HG02870 (cell line): Measurements from ENCODE around the gene GUCA2B.

Source experiments
- ATAC-seq: cut with Tn5 transposase; IDR thresholded peaks from one replicate; pipeline ENCODE4 v1.9.1; 2021; ENCODE audit warnings: mild to moderate bottlenecking, moderate library complexity; ENCODE audit not compliant: unreplicated experiment

Gene GUCA2B

DNA sequence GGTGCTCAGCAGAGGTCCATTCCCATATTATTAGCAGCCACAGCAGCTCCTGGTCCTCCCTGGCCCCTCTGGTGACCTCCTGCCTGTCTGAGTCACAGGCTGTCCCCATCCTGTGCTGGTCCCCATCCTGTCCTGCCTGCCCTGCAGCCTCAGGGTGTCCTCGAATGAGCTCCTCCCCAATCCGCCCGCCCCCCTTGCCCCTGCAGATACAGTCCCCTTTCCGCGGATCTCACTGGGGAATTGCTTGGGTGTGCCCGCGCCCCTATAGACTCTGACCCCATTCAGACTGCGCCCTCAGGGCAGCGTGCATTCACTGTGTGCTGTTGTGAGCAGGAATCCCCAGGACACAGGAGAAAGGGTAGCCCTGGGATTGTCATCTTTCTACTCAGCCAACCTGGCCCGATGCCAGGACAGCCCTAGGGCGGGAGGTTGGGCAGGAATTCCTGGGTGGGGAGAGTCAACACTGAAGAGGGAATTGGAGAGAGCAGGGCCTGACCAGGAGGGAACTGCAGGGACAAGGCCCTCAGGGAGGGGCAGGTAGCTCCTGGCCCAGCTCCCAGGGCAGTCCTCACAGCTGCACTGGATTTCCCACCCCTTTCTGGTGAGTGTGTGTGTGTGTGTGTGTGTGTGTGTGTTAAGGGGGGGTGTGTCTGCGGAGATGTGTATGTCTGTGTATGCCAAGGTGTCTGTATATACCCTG is 12.5 kb downstream of the GUCA2B start:
- ATAC-seq = no peak

GRCh38 chr1:42167611-42168390 is 14.6 kb downstream of the GUCA2B start:
- no peak for ATAC-seq

GRCh38 chr1:42168391-42168670 is 15.1 kb downstream of the GUCA2B start:
- ATAC-seq = no peak

GRCh38 chr1:42168763-42169162 is 15.6 kb downstream of the GUCA2B start:
- ATAC-seq = no peak

GRCh38 chr1:42170779-42171621 is 17.8 kb downstream of the GUCA2B start:
- ATAC-seq = no peak

DNA sequence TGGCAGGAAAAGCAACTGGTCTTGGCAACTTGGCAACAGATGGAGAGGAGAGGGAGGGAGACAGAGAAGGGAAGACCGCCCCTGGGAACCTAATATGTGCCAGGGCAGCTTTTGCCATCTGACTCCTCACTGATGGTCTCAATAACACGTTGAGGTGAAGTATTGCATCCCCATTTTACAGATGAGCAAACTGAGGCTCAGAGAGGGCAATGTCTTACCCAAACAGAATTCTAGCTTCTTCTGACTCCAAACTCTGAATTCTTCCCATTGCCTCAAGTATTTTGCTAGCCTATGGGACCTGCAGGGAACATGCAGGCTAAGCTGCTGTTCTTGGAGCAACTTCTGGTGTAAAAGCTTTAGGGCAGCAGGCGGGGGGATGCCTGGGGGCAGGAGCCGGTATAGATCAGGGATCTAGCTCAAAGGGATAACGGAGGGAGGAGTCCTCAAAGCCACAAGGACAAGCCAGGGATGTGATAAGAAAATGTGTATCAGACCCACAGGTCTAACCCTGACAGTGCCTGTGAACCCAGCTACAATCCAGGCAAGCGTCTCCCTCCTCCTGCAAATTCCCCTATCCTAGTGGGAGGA is 18.6 kb downstream of the GUCA2B start:
- no peak for ATAC-seq

GRCh38 chr1:42172381-42173133 is 19.3 kb downstream of the GUCA2B start:
- no peak for ATAC-seq

DNA sequence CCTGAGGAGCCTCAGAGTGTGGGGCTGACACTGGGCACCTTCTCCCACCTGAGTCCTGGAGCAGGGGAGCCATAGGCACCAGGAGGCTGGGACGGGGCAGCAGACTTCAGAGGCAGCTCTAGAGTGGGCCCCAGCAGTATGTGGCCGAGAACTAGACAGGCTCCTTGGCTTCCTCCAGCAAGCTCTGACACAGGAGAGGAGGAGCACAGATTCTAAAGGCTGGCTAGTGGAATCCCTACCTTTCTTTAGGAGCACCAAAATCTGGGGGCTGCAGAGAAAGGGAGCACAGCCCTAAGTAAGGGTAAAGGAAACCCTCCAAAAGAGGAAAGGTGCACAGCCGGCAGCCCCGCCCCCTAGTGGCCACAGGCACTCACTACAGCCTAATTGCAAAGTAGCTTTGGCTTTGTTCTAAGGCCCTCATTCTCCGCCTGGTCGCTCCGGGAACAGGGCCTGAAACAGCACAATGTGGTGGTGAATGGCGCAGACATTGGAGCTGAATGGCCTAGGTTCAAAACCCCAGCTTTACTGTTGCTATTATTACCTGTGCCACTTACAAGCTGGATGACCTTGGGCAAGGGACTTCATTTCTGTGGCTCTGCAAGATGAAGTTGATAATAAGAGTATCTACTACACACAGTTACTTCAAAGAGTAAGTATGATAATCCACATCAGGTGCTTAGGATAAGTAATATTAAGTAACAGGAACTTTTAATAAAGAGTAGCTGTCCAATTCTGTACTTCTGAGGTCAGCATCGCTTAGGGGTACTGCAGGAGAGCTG is 20.1 kb downstream of the GUCA2B start:
- ATAC-seq = no peak

DNA sequence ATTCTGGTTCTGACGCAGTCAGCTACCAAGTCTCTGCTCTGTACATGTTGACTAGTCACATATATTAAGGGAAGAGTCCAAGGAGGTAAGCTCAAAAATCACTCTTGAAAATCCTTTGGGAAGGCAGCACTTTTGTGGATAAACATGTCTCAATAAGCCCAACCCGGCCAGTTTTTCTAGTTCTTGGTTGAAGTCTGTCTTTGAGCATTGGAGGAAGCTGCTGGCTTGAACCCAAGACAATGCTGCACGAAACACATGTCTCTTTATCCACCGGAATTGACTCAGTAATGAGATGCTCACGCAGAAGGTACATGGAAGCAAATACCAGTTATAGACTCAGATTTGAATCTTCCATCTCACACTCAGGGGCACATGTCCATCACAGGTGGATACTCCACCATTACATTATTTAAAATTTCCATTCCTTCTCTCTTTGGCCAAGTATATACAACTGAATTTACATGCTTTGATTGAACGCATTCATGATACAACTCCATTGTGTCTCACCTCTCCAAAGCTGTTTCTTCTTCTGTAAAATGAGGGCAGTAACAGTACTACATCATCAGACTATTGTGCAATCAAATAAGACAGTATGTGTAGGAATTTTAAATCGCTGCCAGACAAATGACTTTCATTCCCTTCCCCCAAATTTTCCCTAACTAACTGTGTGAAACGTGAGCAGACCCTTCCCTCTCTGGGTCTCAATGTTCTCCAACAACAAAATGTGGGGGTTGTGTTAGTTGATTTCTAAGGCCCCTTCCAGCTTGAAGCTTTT is 20.9 kb downstream of the GUCA2B start:
- ATAC-seq = no peak

DNA sequence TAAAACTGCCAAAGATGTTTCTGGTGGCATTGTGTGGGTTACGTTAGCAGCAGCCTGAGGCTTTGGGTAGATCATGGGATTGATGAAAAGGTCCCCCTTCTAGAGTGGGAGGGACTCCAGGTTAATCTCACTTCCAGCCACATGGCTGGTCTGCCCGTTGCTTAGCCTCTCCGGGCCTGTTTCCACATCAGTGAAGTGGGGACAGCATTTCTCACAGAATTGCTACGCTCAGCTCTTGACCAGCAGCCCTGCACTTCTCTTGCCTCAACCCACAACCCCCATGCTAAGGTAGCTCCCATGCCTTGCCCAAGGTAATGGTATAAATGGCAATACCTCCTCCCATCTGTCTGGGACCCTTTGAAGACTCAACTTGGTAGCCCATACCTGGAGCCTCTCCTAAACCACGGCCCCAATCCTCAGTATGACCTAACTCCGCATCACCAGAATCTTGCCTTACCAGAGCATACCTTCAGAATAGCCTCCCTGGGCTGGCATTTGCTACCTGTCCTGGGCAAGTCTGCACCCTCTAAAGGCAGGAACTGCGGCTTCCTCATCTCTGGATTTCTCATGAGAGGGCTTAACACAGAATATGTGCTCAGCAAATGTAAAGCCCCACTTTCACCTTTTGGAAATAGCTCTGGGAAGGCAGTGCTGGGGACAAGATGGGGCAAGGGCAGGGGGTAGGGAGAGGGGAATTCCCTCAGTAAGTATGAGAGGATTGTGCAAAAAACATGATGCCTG is 22.3 kb downstream of the GUCA2B start:
- ATAC-seq = no peak

DNA sequence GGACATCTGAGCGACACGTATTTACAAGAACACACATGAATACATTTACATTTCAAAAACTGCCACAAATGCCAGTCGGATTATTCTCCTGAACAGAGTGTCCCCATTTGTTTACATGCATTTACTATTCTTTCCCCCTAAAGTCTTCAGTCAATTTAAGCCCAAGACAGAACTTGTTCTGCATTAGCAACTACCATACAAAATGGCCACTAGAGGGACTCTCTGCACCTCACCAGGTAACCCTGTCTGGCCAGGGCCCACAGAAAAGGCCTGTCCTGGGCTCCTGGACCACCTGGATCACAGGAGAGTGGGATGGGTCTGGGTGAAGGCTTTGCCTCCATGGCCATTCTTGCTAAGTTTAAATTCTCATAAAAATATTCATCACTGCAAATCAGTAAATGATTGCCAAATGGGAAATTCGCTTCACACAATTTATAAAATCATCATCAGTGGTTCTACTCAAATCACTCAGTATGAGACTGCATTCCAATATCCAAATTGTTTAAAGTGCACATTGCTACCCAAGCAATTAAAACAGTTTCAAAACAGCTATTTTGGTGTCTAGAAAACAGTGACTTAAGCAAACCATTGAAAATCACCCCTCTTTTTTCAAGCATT is 23.8 kb downstream of the GUCA2B start:
- no peak for ATAC-seq

DNA sequence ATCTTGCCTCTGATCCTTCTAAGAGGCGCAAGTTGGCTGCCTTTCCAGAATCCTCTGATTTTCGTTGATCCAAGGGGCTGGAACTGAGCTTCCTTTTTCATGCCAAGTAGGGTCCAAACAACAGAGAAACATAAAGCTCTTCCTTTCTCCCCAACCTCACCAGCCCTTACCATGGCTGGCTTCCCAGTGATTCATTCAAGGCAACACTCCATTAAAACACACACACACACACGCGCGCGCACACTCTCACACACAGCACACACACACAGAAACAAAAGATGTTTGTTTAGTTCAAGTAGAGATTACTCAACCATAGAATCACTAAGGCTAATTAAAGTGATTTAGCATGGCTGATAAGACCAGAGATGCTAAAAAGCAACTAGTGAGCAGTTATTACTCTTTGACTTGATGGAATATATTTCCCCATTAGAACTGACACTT is 24.4 kb downstream of the GUCA2B start:
- ATAC-seq = no peak

DNA sequence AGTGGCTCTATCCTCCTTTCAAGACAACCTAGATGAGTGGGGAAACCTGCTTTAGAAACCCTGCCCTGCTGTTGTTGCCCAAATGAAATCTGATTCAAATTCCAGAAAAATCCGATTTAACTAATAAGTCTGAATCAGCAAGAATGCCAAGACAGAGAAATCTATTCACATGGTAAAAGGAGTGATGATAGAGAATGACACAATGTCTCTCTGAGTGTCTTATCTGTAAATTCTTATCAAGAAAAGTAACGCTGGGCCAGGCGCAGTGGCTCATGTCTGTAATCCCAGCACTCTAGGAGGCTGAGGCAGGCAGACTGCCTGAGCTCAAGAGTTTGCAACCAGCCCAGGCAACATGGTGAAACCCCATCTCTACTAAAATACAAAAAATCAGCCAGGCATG is 25.0 kb downstream of the GUCA2B start:
- no peak for ATAC-seq

DNA sequence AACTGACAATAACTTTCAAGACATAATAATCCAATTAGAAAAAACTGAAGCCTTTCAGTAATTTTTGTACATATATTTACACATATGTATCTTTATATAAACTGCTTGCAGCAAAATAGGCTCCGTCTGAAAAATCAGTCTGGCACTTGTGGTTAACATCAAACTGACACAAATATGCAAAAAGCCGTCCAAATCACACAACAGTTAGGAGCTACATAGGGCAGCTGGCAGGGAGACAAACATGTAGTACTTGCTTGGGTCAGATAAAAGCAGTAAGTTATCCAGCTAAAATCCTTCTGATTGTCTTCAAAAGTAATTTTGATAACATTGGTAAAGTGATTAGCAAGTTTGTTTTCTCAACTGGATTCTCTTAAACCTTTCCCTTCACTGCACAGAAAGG is 26.1 kb downstream of the GUCA2B start:
- no peak for ATAC-seq

DNA sequence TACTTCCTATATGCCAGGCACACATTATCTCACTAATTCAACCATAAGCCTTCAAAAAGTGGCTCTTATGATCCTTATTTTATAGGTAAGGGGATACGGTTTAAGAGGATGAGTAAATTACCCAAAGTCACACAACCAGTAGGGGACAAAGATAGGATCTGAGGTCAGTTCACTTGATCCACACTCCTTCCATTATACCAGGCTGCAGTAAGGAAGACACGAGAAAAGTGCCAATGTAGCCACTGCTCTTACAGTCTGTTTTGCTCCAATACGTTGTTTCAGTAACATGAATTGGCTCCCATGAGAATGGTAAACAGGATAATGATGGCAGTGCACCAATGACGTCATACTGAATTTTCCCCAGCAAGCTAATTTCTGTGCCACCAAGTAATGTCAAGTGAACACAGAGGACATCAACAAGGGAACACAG is 26.7 kb downstream of the GUCA2B start:
- no peak for ATAC-seq

DNA sequence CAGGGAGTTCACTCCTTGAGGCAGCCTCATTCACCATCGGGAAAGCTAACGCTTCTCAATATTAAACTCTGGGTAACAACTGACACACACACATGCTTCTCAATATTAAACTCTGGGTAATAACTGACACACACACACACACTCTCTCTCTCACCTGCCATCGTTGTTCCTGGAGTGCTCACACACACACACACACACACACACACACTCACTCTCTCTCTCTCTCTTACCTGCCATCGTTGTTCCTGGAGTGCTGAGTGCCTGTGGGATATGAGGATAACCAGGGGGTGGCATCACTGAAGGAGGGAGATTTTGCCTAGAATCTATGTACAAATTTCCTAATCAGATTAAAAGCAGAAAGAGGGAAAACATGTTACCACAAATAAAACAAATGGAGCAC is 28.5 kb downstream of the GUCA2B start:
- ATAC-seq = no peak

DNA sequence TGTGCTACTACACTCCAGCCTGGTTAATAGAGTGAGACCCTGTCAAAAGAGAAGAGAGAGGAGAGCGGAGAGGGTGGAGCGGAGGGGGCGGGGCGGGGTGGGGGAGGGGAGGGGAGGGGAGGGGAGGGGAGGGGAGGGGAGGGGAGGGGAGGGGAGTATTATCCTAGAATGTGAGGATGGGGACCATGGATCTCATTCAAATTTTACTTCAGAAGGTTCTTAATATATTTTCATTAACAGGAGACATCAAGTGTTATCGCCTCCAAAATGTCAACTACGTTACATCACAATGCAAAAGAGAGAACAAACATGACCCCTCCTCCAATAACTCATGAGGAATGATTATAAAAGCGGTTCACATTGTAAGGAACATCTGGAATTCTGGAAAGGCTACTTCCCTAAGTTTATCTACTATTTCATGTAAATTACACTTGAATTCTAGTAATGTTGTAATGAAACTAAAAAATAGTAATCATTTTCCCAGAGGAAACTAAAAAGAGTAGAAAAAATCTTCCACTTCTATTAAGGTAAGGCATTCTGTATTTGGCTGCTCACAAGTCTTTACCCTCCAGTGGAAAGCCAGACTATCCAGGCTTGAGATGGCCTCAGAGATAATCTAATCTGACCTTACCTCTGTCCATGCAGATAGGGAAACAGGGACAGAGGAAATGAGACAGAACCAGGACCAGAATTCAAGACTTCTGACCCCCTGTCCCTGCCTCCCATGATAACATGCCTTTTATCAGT is 30.2 kb downstream of the GUCA2B start:
- ATAC-seq = no peak
